PC-3 (cell line): ENCODE results near the gene SSTR5. TPM values are rescaled to one million over a fixed set of nuclear protein-coding genes. Genes with fewer than 3 reads are reported as not detected.

Source experiments
- ATAC-seq: fragments of 200-7000 bp; cut with Tn5 transposase; 2 replicates; pipeline ENCODE4 v1.9.1; 2020; ENCODE audit warnings: mild to moderate bottlenecking, moderate library complexity
- BruUV-seq: library from RNA; stranded (reverse); fragments of 400-500 nt; replicated peaks from 2 replicates; lab custom pipeline; 2021; lab: Mats Ljungman, UMichigan
- CTCF ChIA-PET: fragments of 300-600 bp; sonication (Branson Sonifier 250); formaldehyde crosslinking; loops from one replicate; lab custom pipeline; 2022; ENCODE audit warnings: antibody characterized with exemption; lab: Charles Lee
- POLR2A ChIA-PET: fragments of 300-600 bp; sonication (Branson Sonifier 250); formaldehyde crosslinking; loops from one replicate; lab custom pipeline; 2022; ENCODE audit warnings: antibody characterized with exemption; ENCODE audit not compliant: unreplicated experiment; lab: Charles Lee
- DNase-seq: peaks from one replicate; pipeline ENCODE4 v3.0.0-alpha.2; 2015
- H2AFZ ChIP-seq: fragments of 300-600 bp; sonication (generic); 2 replicates; pipeline ENCODE4 v1.6.0; 2016; ENCODE audit warnings: antibody characterized with exemption, low read length
- H3F3A ChIP-seq: fragments of 300-600 bp; sonication (generic); one replicate; pipeline ENCODE4 v1.6.0; 2017; ENCODE audit warnings: antibody characterized with exemption, low read length, control low read depth, mild to moderate bottlenecking; ENCODE audit not compliant: unreplicated experiment
- H3K27ac ChIP-seq: fragments of 300-600 bp; sonication (generic); 2 replicates; pipeline ENCODE4 v1.5.1; 2016; ENCODE audit warnings: mild to moderate bottlenecking, low read length
- H3K27me3 ChIP-seq: fragments of 300-600 bp; sonication (generic); 2 replicates; pipeline ENCODE4 v1.6.1; 2016; ENCODE audit warnings: low read length, mixed read lengths
- H3K36me3 ChIP-seq: fragments of 300-600 bp; sonication (generic); 2 replicates; pipeline ENCODE4 v1.6.1; 2016; ENCODE audit warnings: low read depth, mixed run types, low read length, mixed read lengths
- H3K4me1 ChIP-seq: fragments of 300-600 bp; sonication (generic); 2 replicates; pipeline ENCODE4 v1.5.1; 2016; ENCODE audit warnings: low read length; ENCODE audit not compliant: insufficient read depth
- H3K4me2 ChIP-seq: fragments of 300-600 bp; sonication (generic); 2 replicates; pipeline ENCODE4 v1.6.0; 2016; ENCODE audit warnings: low read length
- H3K4me3 ChIP-seq: fragments of 300-600 bp; sonication (generic); 2 replicates; pipeline ENCODE4 v1.5.1; 2016; ENCODE audit warnings: mild to moderate bottlenecking, low read length, mixed read lengths
- H3K79me2 ChIP-seq: fragments of 300-600 bp; sonication (generic); 2 replicates; pipeline ENCODE4 v1.6.1; 2017; ENCODE audit warnings: low read length, mixed read lengths
- H3K9ac ChIP-seq: fragments of 300-600 bp; sonication (generic); 2 replicates; pipeline ENCODE4 v1.6.0; 2016; ENCODE audit warnings: mild to moderate bottlenecking, low read length
- H3K9me2 ChIP-seq: fragments of 300-600 bp; sonication (generic); replicated peaks from 2 replicates; pipeline ENCODE4 v1.6.1; 2016; ENCODE audit warnings: mixed run types, low read length, mixed read lengths
- H3K9me3 ChIP-seq: fragments of 300-600 bp; sonication (generic); 2 replicates; pipeline ENCODE4 v1.6.1; 2016; ENCODE audit warnings: low read length, mixed read lengths
- H4K20me1 ChIP-seq: fragments of 300-600 bp; sonication (generic); 2 replicates; pipeline ENCODE4 v1.6.1; 2016; ENCODE audit warnings: low read length, mixed read lengths
- EZH2 ChIP-seq: fragments of 300-600 bp; sonication (generic); IDR thresholded peaks from one replicate; pipeline ENCODE4 v1.6.1; 2017; ENCODE audit warnings: antibody characterized with exemption, mild to moderate bottlenecking, low read length; ENCODE audit not compliant: unreplicated experiment
- EZH2phosphoT487 ChIP-seq: fragments of 300-600 bp; sonication (generic); IDR thresholded peaks from 2 replicates; pipeline ENCODE4 v1.6.1; 2018; ENCODE audit warnings: mild to moderate bottlenecking, antibody characterized with exemption, low read length, borderline replicate concordance
- intact Hi-C: fragments of 100-400 bp; cut with micrococcal nuclease; formaldehyde crosslinking; loops from 2 replicates; pipeline ENCODE4 v1.9.0; 2023
- total RNA-seq: library from RNA; depleted of rRNA; stranded (reverse); fragments of >200 nt; gene quantifications from 2 replicates; pipeline ENCODE4 v1.2.3, GENCODE V29; 2014
- TF ChIP-seq, protein P1 (sequence below): fragments of 300-600 bp; sonication (generic); conservative IDR thresholded peaks from 2 replicates; pipeline ENCODE4 v1.5.1; 2017; ENCODE audit warnings: antibody characterized with exemption, low read depth, mild to moderate bottlenecking, low read length

Gene SSTR5
- total RNA-seq, 1 experiment from 2014 or later = 0.51 TPM

GRCh38 chr16:1074379-1074649 is 1.8 kb downstream of the SSTR5 start:
- Histone ChIP-seq H3K9me3 (no peaks in the 10 kb centered on the region), H3K36me3 (no peaks in the 10 kb centered on the region), H3K4me2 (no peak overlapping the region), H3K4me1 (peaks cover 13% of the 10 kb centered on the region), H3K79me2 (no peaks in the 10 kb centered on the region), H3F3A (no peaks in the 10 kb centered on the region), H3K27me3 (no peaks in the 10 kb centered on the region), H3K4me3 (no peak overlapping the region), H3K9me2 (no peaks in the 10 kb centered on the region), H2AFZ (no peak overlapping the region), H3K27ac (no peak overlapping the region), H3K9ac (no peak overlapping the region), H4K20me1 (no peaks in the 10 kb centered on the region)
- ChIA-PET POLR2A (interaction anchor here (0.7 kb wide), 1 partner anchor 16 kb away, joined by 3 read pairs; no protein-coding TSS in a partner anchor), CTCF (no interaction called here)
- ATAC-seq = no peak
- BruUV-seq = no TSS peak
- no peak for DNase-seq
- TF ChIP-seq, protein P1, sequence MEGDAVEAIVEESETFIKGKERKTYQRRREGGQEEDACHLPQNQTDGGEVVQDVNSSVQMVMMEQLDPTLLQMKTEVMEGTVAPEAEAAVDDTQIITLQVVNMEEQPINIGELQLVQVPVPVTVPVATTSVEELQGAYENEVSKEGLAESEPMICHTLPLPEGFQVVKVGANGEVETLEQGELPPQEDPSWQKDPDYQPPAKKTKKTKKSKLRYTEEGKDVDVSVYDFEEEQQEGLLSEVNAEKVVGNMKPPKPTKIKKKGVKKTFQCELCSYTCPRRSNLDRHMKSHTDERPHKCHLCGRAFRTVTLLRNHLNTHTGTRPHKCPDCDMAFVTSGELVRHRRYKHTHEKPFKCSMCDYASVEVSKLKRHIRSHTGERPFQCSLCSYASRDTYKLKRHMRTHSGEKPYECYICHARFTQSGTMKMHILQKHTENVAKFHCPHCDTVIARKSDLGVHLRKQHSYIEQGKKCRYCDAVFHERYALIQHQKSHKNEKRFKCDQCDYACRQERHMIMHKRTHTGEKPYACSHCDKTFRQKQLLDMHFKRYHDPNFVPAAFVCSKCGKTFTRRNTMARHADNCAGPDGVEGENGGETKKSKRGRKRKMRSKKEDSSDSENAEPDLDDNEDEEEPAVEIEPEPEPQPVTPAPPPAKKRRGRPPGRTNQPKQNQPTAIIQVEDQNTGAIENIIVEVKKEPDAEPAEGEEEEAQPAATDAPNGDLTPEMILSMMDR = no peak
- TF ChIP-seq EZH2phosphoT487 (no peak), EZH2 (no peak)
- intact Hi-C loops = loop anchor here (2.0 kb wide), 1 partner anchor 14 kb away; no protein-coding TSS in a partner anchor

GRCh38 chr16:1075546-1075945 is 3.0 kb downstream of the SSTR5 start:
- Histone ChIP-seq H3K9me3 (no peaks in the 10 kb centered on the region), H3K4me1 (peaks cover 13% of the 10 kb centered on the region), H2AFZ (no peak overlapping the region), H4K20me1 (no peaks in the 10 kb centered on the region), H3K27ac (no peak overlapping the region), H3K27me3 (no peaks in the 10 kb centered on the region), H3K9me2 (no peaks in the 10 kb centered on the region), H3F3A (no peaks in the 10 kb centered on the region), H3K9ac (no peak overlapping the region), H3K4me2 (no peak overlapping the region), H3K36me3 (no peaks in the 10 kb centered on the region), H3K79me2 (no peaks in the 10 kb centered on the region), H3K4me3 (no peak overlapping the region)
- TF ChIP-seq, protein P1 = no peak
- TF ChIP-seq EZH2phosphoT487 (no peak), EZH2 (no peak)
- no peak for DNase-seq
- CTCF ChIA-PET = no interaction called here
- POLR2A ChIA-PET = no interaction called here
- no peak for ATAC-seq
- intact Hi-C loops = loop anchor here (2.0 kb wide), 1 partner anchor 13 kb away; no protein-coding TSS in a partner anchor
- BruUV-seq = no TSS peak

GRCh38 chr16:1076801-1077576 is 4.4 kb downstream of the SSTR5 start:
- H3K4me3 ChIP-seq = no peak overlapping the region
- no peak overlapping the region for H3K27ac ChIP-seq
- DNase-seq (no peak), ATAC-seq (no peak)
- intact Hi-C loops = no loop called here
- ChIA-PET POLR2A (no interaction called here), CTCF (no interaction called here)
- no TSS peak for BruUV-seq
- no peaks in the 10 kb centered on the region for H3K9me3 ChIP-seq
- H3K36me3 ChIP-seq = no peaks in the 10 kb centered on the region
- H3K9ac ChIP-seq = no peak overlapping the region
- no peaks in the 10 kb centered on the region for H3K79me2 ChIP-seq
- H3K4me2 ChIP-seq = no peak overlapping the region
- no peaks in the 10 kb centered on the region for H3F3A ChIP-seq
- H3K4me1 ChIP-seq = peaks cover 13% of the 10 kb centered on the region
- no peaks in the 10 kb centered on the region for H4K20me1 ChIP-seq
- TF ChIP-seq EZH2phosphoT487 = no peak
- H3K9me2 ChIP-seq = no peaks in the 10 kb centered on the region
- H2AFZ ChIP-seq = no peak overlapping the region
- H3K27me3 ChIP-seq = no peaks in the 10 kb centered on the region
